Osteocyte (in vitro differentiated cells): ENCODE results near the gene PCDH12. TPM values are rescaled to one million over a fixed set of nuclear protein-coding genes. Genes with fewer than 3 reads are reported as not detected.

Experiments used
- DNase-seq: peaks from one replicate; pipeline ENCODE4 v3.0.0; 2021; ENCODE audit warnings: mixed read lengths; ENCODE audit not compliant: unreplicated experiment; ENCODE audit errors: extremely low spot score
- H3K27ac Mint-ChIP-seq: one replicate; pipeline ENCODE4 v1.8.0; 2021; ENCODE audit warnings: mild to moderate bottlenecking, mixed read lengths; ENCODE audit not compliant: unreplicated experiment
- H3K27me3 Mint-ChIP-seq: one replicate; pipeline ENCODE4 v1.8.0; 2021; ENCODE audit warnings: mixed read lengths; ENCODE audit not compliant: unreplicated experiment
- H3K36me3 Mint-ChIP-seq: one replicate; pipeline ENCODE4 v1.8.0; 2021; ENCODE audit warnings: mixed read lengths; ENCODE audit not compliant: unreplicated experiment
- H3K4me1 Mint-ChIP-seq: one replicate; pipeline ENCODE4 v1.8.0; 2021; ENCODE audit warnings: mixed read lengths; ENCODE audit not compliant: unreplicated experiment
- H3K4me3 Mint-ChIP-seq: one replicate; pipeline ENCODE4 v1.8.0; 2021; ENCODE audit warnings: mild to moderate bottlenecking, moderate library complexity, mixed read lengths; ENCODE audit not compliant: unreplicated experiment
- H3K9me3 Mint-ChIP-seq: one replicate; pipeline ENCODE4 v1.8.0; 2021; ENCODE audit warnings: mixed read lengths; ENCODE audit not compliant: unreplicated experiment
- CTCF ChIP-seq: fragments of 200-600 bp; sonication (generic); IDR thresholded peaks from 2 replicates; pipeline ENCODE4 v1.5.0; 2021; ENCODE audit warnings: antibody characterized with exemption, mild to moderate bottlenecking, moderate library complexity
- long read RNA-seq: library from polyadenylated mRNA; unstranded; transcript quantifications from one replicate; pipeline ENCODE4 v2.0.0, GENCODE V29; 2021
- total RNA-seq: library from RNA; stranded (reverse); gene quantifications from 2 replicates; pipeline ENCODE4 v1.2.1, GENCODE V29; 2021

Gene PCDH12
- not detected in 2 replicates for total RNA-seq
- long read RNA-seq = 0 reads

- Mint-ChIP-seq H3K4me3 (no peak within 1 kb of the TSS), H3K4me1 (peaks cover 5% of the 10 kb centered on the region), H3K9me3 (no peaks in the 10 kb centered on the region), H3K27ac (no peak within 1 kb of the TSS), H3K36me3 (no peaks in the 10 kb centered on the region), H3K27me3 (no peaks in the 10 kb centered on the region)
- no peak for TF ChIP-seq CTCF
- DNase-seq = peak; percentile 73
Measured at GRCh38 chr5:141958113-141958512, at the start of gene PCDH12. Gene PCDH12 (minus strand): TSS chr5:141958202. CDS start chr5:141957851, 351 bp downstream.

GRCh38 chr5:142007237-142007544, 49.2 kb upstream of the PCDH12 start:
- H3K27ac Mint-ChIP-seq = no peak overlapping the region
- DNase-seq = no peak
- no peak for TF ChIP-seq CTCF
- H3K4me1 Mint-ChIP-seq = peaks cover 8% of the 10 kb centered on the region
- H3K4me3 Mint-ChIP-seq = no peak overlapping the region
- H3K9me3 Mint-ChIP-seq = no peaks in the 10 kb centered on the region
- peaks cover 45% of the 10 kb centered on the region for H3K36me3 Mint-ChIP-seq
- no peaks in the 10 kb centered on the region for H3K27me3 Mint-ChIP-seq

GRCh38 chr5:142006363-142007236, 48.6 kb upstream of the PCDH12 start:
- no peak overlapping the region for H3K4me3 Mint-ChIP-seq
- H3K9me3 Mint-ChIP-seq = no peaks in the 10 kb centered on the region
- H3K4me1 Mint-ChIP-seq = peaks cover 3% of the 10 kb centered on the region
- no peak for DNase-seq
- H3K27ac Mint-ChIP-seq = no peak overlapping the region
- peaks cover 51% of the 10 kb centered on the region for H3K36me3 Mint-ChIP-seq
- no peak for TF ChIP-seq CTCF
- no peaks in the 10 kb centered on the region for H3K27me3 Mint-ChIP-seq

GRCh38 chr5:142003266-142003800, 45.3 kb upstream of the PCDH12 start:
- H3K27me3 Mint-ChIP-seq = no peaks in the 10 kb centered on the region
- TF ChIP-seq CTCF = no peak
- H3K27ac Mint-ChIP-seq = no peak overlapping the region
- no peak overlapping the region for H3K4me3 Mint-ChIP-seq
- no peak for DNase-seq
- H3K4me1 Mint-ChIP-seq = peaks cover 2% of the 10 kb centered on the region
- peaks cover 57% of the 10 kb centered on the region for H3K36me3 Mint-ChIP-seq
- no peaks in the 10 kb centered on the region for H3K9me3 Mint-ChIP-seq

GRCh38 chr5:142000704-142001484, 42.9 kb upstream of the PCDH12 start:
- H3K9me3 Mint-ChIP-seq = no peaks in the 10 kb centered on the region
- no peaks in the 10 kb centered on the region for H3K27me3 Mint-ChIP-seq
- peak; percentile 40 for TF ChIP-seq CTCF
- H3K4me3 Mint-ChIP-seq = no peak overlapping the region
- DNase-seq = no peak
- peak overlapping the region; percentile 62 for H3K27ac Mint-ChIP-seq
- H3K4me1 Mint-ChIP-seq = peaks cover 2% of the 10 kb centered on the region
- peaks cover 46% of the 10 kb centered on the region for H3K36me3 Mint-ChIP-seq
